ENCODE data around the gene PCDHB10.
"Not testable (repeated sequence)": the region's sequence is repeated elsewhere in the genome, so short reads cannot be mapped to it uniquely, and the experiment has no call there.

PCDHB10 gene

GRCh38 chr5:141192110-141192725 lies at the start of gene PCDHB10:
TSS of gene PCDHB10 (plus strand) at chr5:141192353. CDS start at chr5:141192553, 200 bp downstream.
- peak; percentile 37 for DNase-seq (ENCODE audit: low spot score)

GRCh38 chr5:141149812-141150211 lies 42.3 kb upstream of the PCDHB10 start, which contains the start of gene PCDHB6:
TSS of gene PCDHB6 (plus strand) at chr5:141150057. CDS start at chr5:141150258, 201 bp downstream.
- DNase-seq (ENCODE audit: low spot score): no peak

- DNase-seq (ENCODE audit: low spot score): no peak
Observed at GRCh38 chr5:141150224-141150992, 41.7 kb upstream of the PCDHB10 start.

- no peak for DNase-seq (ENCODE audit: low spot score)
Observed at GRCh38 chr5:141150993-141151325, 41.2 kb upstream of the PCDHB10 start.

GRCh38 chr5:141151632-141152031 lies 40.5 kb upstream of the PCDHB10 start:
- DNase-seq (ENCODE audit: low spot score): not testable (repeated sequence)

GRCh38 chr5:141152096-141152495 lies 40.1 kb upstream of the PCDHB10 start:
- not testable (repeated sequence) for DNase-seq (ENCODE audit: low spot score)

GRCh38 chr5:141155540-141156374 lies 36.4 kb upstream of the PCDHB10 start:
- no peak for DNase-seq (ENCODE audit: low spot score)

- DNase-seq (ENCODE audit: low spot score): not testable (repeated sequence)
Observed at GRCh38 chr5:141157356-141157755, 34.8 kb upstream of the PCDHB10 start.

GRCh38 chr5:141157901-141158300 lies 34.3 kb upstream of the PCDHB10 start:
- DNase-seq (ENCODE audit: low spot score): not testable (repeated sequence)

GRCh38 chr5:141172381-141173204 lies 19.6 kb upstream of the PCDHB10 start, which contains the start of gene PCDHB7:
TSS of gene PCDHB7 (plus strand) at chr5:141172644. CDS start at chr5:141172836, 192 bp downstream.
- peak; percentile 47 for DNase-seq (ENCODE audit: low spot score)

GRCh38 chr5:141174291-141175104 lies 17.7 kb upstream of the PCDHB10 start:
- not testable (repeated sequence) for DNase-seq (ENCODE audit: low spot score)

GRCh38 chr5:141175933-141176332 lies 16.2 kb upstream of the PCDHB10 start:
- no peak for DNase-seq (ENCODE audit: low spot score)

- DNase-seq (ENCODE audit: low spot score): not testable (repeated sequence)
Observed at GRCh38 chr5:141177577-141178191, 14.5 kb upstream of the PCDHB10 start, which contains the start of gene PCDHB8. TSS of gene PCDHB8 (plus strand) at chr5:141177790. CDS start at chr5:141178035, 245 bp downstream.

- DNase-seq (ENCODE audit: low spot score): not testable (repeated sequence)
Observed at GRCh38 chr5:141179371-141179770, 12.8 kb upstream of the PCDHB10 start.

- DNase-seq (ENCODE audit: low spot score): not testable (repeated sequence)
Observed at GRCh38 chr5:141179876-141180275, 12.3 kb upstream of the PCDHB10 start.

- DNase-seq (ENCODE audit: low spot score): no peak
Observed at GRCh38 chr5:141180313-141180712, 11.8 kb upstream of the PCDHB10 start.

- peak; percentile 30 for DNase-seq (ENCODE audit: low spot score)
Observed at GRCh38 chr5:141182248-141182647, 9.9 kb upstream of the PCDHB10 start, which contains the start of gene PCDHB16. TSS of gene PCDHB16 (plus strand) at chr5:141182387. CDS start at chr5:141182560, 173 bp downstream.

GRCh38 chr5:141184117-141184855 lies 7.9 kb upstream of the PCDHB10 start:
- DNase-seq (ENCODE audit: low spot score): not testable (repeated sequence)

- peak; percentile 10 for DNase-seq (ENCODE audit: low spot score)
Observed at GRCh38 chr5:141186897-141187512, 5.1 kb upstream of the PCDHB10 start, which contains the start of gene PCDHB9. TSS of gene PCDHB9 (plus strand) at chr5:141187161. CDS start at chr5:141187319, 158 bp downstream.

Data from pons (tissue), 1 donor.